ENCODE measurements around the gene PCDHAC2.

- TF ChIP-seq POLR2A (IDR thresholded peaks at IDR 0.05) = no peak
- TF ChIP-seq CTCF (IDR thresholded peaks at IDR 0.05) = no peak
- TF ChIP-seq EP300 (IDR thresholded peaks at IDR 0.05) = no peak
- TF ChIP-seq POLR2AphosphoS5 (IDR thresholded peaks at IDR 0.05) = no peak
Measured at GRCh38 chr5:141003031-141003430, 36.8 kb downstream of the PCDHAC2 start.

Data from gastroesophageal sphincter (tissue), 3 donors.